ENCODE results near the gene ZNF70. TPM values are rescaled to one million over a fixed set of nuclear protein-coding genes. Genes with fewer than 3 reads are reported as not detected.

Gene ZNF70
- total and polyA plus RNA-seq, 2 donors (not counting 1 experiment from before 2014, with no cell fraction given): 2.1 to 8.3 TPM

DNA sequence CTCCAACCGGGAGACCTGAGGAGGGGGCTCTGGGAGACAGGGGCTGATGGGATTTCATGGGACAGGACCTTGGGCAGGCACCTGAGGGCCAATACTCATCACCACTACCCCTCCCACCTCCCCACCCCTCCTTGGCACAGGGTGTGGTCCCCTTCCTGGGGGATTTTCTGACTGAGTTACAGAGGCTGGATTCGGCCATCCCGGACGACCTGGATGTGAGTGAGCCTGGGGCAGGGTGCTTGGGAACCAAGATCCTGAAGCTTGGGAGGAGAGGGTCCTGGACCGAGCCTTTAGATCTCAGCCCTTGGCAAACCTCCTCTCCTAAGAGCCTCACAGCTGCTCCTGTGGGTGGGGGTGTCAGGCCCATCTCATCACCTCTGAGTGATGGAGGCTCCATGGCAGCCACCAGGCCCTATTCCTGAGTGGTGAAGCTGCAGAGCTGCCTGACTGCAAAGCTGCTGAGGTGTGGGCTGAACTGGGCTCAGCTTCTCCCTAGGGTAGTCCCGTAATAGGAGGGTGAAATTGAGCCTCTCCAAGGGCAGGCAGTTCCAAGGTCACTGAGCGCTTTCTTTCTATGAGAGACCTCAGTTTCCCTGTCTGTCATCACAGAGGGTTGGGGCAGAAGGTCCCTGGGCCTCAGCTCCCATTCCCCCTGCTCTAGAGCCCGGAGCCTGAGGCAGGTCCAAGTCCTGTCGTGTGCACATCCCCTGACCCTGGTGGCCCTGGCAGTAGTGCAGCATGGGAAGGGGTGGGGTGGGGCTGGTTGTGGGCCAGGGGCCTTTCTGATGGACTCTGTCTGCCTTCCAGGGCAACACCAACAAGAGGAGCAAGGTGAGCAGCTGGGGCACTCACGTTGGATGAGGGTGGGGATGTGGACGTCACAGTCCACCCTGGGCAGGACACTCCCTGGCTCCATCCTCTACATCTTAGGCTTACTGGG lies 53.6 kb downstream of the ZNF70 start:
- peaks cover 27 to 29% of the 10 kb centered on the region in 2 donors for H3K4me1 ChIP-seq (ENCODE audit: control insufficient read depth in 2 of 2, insufficient read depth in 2 of 2, low read length in 2 of 2)
- peaks cover 8% of the 10 kb centered on the region for H4K20me1 ChIP-seq (ENCODE audit: control insufficient read depth, insufficient read depth, low read length, poor library complexity, severe bottlenecking)
- WGBS (ENCODE audit: insufficient coverage): 100% methylated on average over 2 of the region's 11 CpGs
- no peak overlapping the region for H3K4me3 Mint-ChIP-seq
- ATAC-seq (ENCODE audit: low read depth): no peak
- ChIA-PET CTCF (interaction anchor here (0.9 to 2.6 kb wide), 3 partner anchors 16 to 71 kb away, joined by 3 to 8 read pairs (median 5); partner anchors contain the start of gene CHCHD10), POLR2A (interaction anchor here (1.1 to 1.6 kb wide), 6 partner anchors 9 to 197 kb away, joined by 4 to 8 read pairs (median 6); partner anchors contain the start of genes MIF, SLC2A11 and ZNF70)
- peak overlapping the region in 2 of 5 experiments; percentile 25 to 36 for H3K4me3 ChIP-seq (ENCODE audit: control extremely low read depth in 1 of 5, extremely low read depth in 1 of 5, insufficient read depth in 1 of 5, low read depth in 2 of 5, low read length in 4 of 5)
- TF ChIP-seq CTCF (IDR thresholded peaks at IDR 0.05): no peak
- TF ChIP-seq EZH2 (IDR thresholded peaks at IDR 0.05; ENCODE audit: borderline replicate concordance, insufficient read depth, low read depth, low read length, poor library complexity, severe bottlenecking): no peak
- H3K9ac ChIP-seq (ENCODE audit: low read length): peak overlapping the region; percentile 38
- peaks cover 39% of the 10 kb centered on the region for H3K79me2 ChIP-seq (ENCODE audit: control insufficient read depth, insufficient read depth, low read length)
- intact Hi-C loops (cut with micrococcal nuclease): no loop called here
- H3K27ac ChIP-seq (ENCODE audit: low read length in 2 of 2): peak overlapping the region; percentile 86 to 92
- H2AFZ ChIP-seq (ENCODE audit: insufficient read depth, low read depth, low read length, poor library complexity, severe bottlenecking): peak overlapping the region; percentile 76
- peaks cover 4 to 60% of the 10 kb centered on the region in 2 experiments for H3K36me3 ChIP-seq (replicated peaks in 1 of 2; ENCODE audit: control extremely low read depth in 1 of 2, control insufficient read depth in 1 of 2, extremely low read depth in 1 of 2, insufficient read depth in 2 of 2, low read length in 1 of 2)
- H3K9me3 ChIP-seq (ENCODE audit: control extremely low read depth in 1 of 3, control insufficient read depth in 2 of 3, insufficient read depth in 1 of 3, low read length in 2 of 3): no peaks in the 10 kb centered on the region
- peak overlapping the region; percentile 67 for H3K27ac Mint-ChIP-seq
- H3K4me1 Mint-ChIP-seq: peaks cover 32% of the 10 kb centered on the region
- H3K27me3 ChIP-seq (replicated peaks in 1 of 4; ENCODE audit: control extremely low read depth in 1 of 4, control insufficient read depth in 3 of 4, insufficient read depth in 4 of 4, low read length in 3 of 4): no peaks in the 10 kb centered on the region
- H3K9me3 Mint-ChIP-seq (ENCODE audit: insufficient read depth): no peaks in the 10 kb centered on the region
- DNase-seq: no peak
- H3K27me3 Mint-ChIP-seq: no peaks in the 10 kb centered on the region
- H3K4me2 ChIP-seq (replicated peaks; ENCODE audit: low read depth, low read length, poor library complexity, severe bottlenecking): peak overlapping the region; percentile 69

All from B cell (primary cell).